Measurements from ENCODE around the gene RBMS3. TPM values are rescaled to one million over a fixed set of nuclear protein-coding genes. Genes with fewer than 3 reads are reported as not detected.

RBMS3 gene
- total RNA-seq, 1 experiment from 2014 or later: 5.9 TPM

- DNase-seq (ENCODE audit: low read depth, low spot score): no peak
These were observed 195.0 kb downstream of the RBMS3 start for GRCh38 chr3:29475854-29476253.

GRCh38 chr3:29478611-29479010, 197.7 kb downstream of the RBMS3 start:
- in situ Hi-C loops (cut with HindIII; ENCODE audit: low pct_unique_long_range_greater_than_20kb, low sequenced_read_pairs): no loop called here
- no peak for DNase-seq (ENCODE audit: low read depth, low spot score)

More at GRCh38 chr3:29475854-29476253, 195.0 kb downstream of the RBMS3 start:
- in situ Hi-C loops (cut with HindIII; ENCODE audit: low pct_unique_long_range_greater_than_20kb, low sequenced_read_pairs): no loop called here

GRCh38 chr3:29481249-29481648, 200.4 kb downstream of the RBMS3 start:
- in situ Hi-C loops (cut with HindIII; ENCODE audit: low pct_unique_long_range_greater_than_20kb, low sequenced_read_pairs): no loop called here
- no peak for DNase-seq (ENCODE audit: low read depth, low spot score)

GRCh38 chr3:29481969-29482767, 201.3 kb downstream of the RBMS3 start:
- no peak for DNase-seq (ENCODE audit: low read depth, low spot score)
- in situ Hi-C loops (cut with HindIII; ENCODE audit: low pct_unique_long_range_greater_than_20kb, low sequenced_read_pairs): no loop called here

- in situ Hi-C loops (cut with HindIII; ENCODE audit: low pct_unique_long_range_greater_than_20kb, low sequenced_read_pairs): no loop called here
- DNase-seq (ENCODE audit: low read depth, low spot score): no peak
These were observed 203.8 kb downstream of the RBMS3 start for GRCh38 chr3:29484633-29485032.

- no peak for DNase-seq (ENCODE audit: low read depth, low spot score)
- in situ Hi-C loops (cut with HindIII; ENCODE audit: low pct_unique_long_range_greater_than_20kb, low sequenced_read_pairs): no loop called here
These were observed 205.2 kb downstream of the RBMS3 start for GRCh38 chr3:29486096-29486495.

- DNase-seq (ENCODE audit: low read depth, low spot score): no peak
- in situ Hi-C loops (cut with HindIII; ENCODE audit: low pct_unique_long_range_greater_than_20kb, low sequenced_read_pairs): no loop called here
These were observed 206.0 kb downstream of the RBMS3 start for GRCh38 chr3:29486917-29487316.

- no peak for DNase-seq (ENCODE audit: low read depth, low spot score)
- in situ Hi-C loops (cut with HindIII; ENCODE audit: low pct_unique_long_range_greater_than_20kb, low sequenced_read_pairs): no loop called here
These were observed 208.1 kb downstream of the RBMS3 start for GRCh38 chr3:29488922-29489321.

- DNase-seq (ENCODE audit: low read depth, low spot score): no peak
- in situ Hi-C loops (cut with HindIII; ENCODE audit: low pct_unique_long_range_greater_than_20kb, low sequenced_read_pairs): no loop called here
These were observed 212.2 kb downstream of the RBMS3 start for GRCh38 chr3:29493109-29493508.

- in situ Hi-C loops (cut with HindIII; ENCODE audit: low pct_unique_long_range_greater_than_20kb, low sequenced_read_pairs): no loop called here
- no peak for DNase-seq (ENCODE audit: low read depth, low spot score)
These were observed 213.6 kb downstream of the RBMS3 start for GRCh38 chr3:29494305-29495036.

- in situ Hi-C loops (cut with HindIII; ENCODE audit: low pct_unique_long_range_greater_than_20kb, low sequenced_read_pairs): no loop called here
- DNase-seq (ENCODE audit: low read depth, low spot score): no peak
These were observed 216.4 kb downstream of the RBMS3 start for GRCh38 chr3:29497282-29497681.

GRCh38 chr3:29502771-29503170, 221.9 kb downstream of the RBMS3 start:
- no peak for DNase-seq (ENCODE audit: low read depth, low spot score)
- in situ Hi-C loops (cut with HindIII; ENCODE audit: low pct_unique_long_range_greater_than_20kb, low sequenced_read_pairs): no loop called here

GRCh38 chr3:29503314-29503713, 222.4 kb downstream of the RBMS3 start:
- no peak for DNase-seq (ENCODE audit: low read depth, low spot score)
- in situ Hi-C loops (cut with HindIII; ENCODE audit: low pct_unique_long_range_greater_than_20kb, low sequenced_read_pairs): no loop called here

- in situ Hi-C loops (cut with HindIII; ENCODE audit: low pct_unique_long_range_greater_than_20kb, low sequenced_read_pairs): no loop called here
- DNase-seq (ENCODE audit: low read depth, low spot score): no peak
These were observed 223.1 kb downstream of the RBMS3 start for GRCh38 chr3:29503958-29504357.

GRCh38 chr3:29506502-29506901, 225.6 kb downstream of the RBMS3 start:
- no peak for DNase-seq (ENCODE audit: low read depth, low spot score)
- in situ Hi-C loops (cut with HindIII; ENCODE audit: low pct_unique_long_range_greater_than_20kb, low sequenced_read_pairs): no loop called here

- DNase-seq (ENCODE audit: low read depth, low spot score): peak; percentile 50
- in situ Hi-C loops (cut with HindIII; ENCODE audit: low pct_unique_long_range_greater_than_20kb, low sequenced_read_pairs): no loop called here
These were observed 230.8 kb downstream of the RBMS3 start for GRCh38 chr3:29511701-29512100.

- in situ Hi-C loops (cut with HindIII; ENCODE audit: low pct_unique_long_range_greater_than_20kb, low sequenced_read_pairs): no loop called here
- DNase-seq (ENCODE audit: low read depth, low spot score): peak; percentile 55
These were observed 231.8 kb downstream of the RBMS3 start for GRCh38 chr3:29512641-29513040.

- in situ Hi-C loops (cut with HindIII; ENCODE audit: low pct_unique_long_range_greater_than_20kb, low sequenced_read_pairs): no loop called here
- DNase-seq (ENCODE audit: low read depth, low spot score): peak; percentile 15
These were observed 232.4 kb downstream of the RBMS3 start for GRCh38 chr3:29513236-29513635.

GRCh38 chr3:29514170-29514569, 233.3 kb downstream of the RBMS3 start:
- peak; percentile 67 for DNase-seq (ENCODE audit: low read depth, low spot score)
- in situ Hi-C loops (cut with HindIII; ENCODE audit: low pct_unique_long_range_greater_than_20kb, low sequenced_read_pairs): no loop called here
